Naive B cell (primary cell): ENCODE results near the gene OPRD1. TPM values are rescaled to one million over a fixed set of nuclear protein-coding genes. Genes with fewer than 3 reads are reported as not detected.
A peak's percentile ranks its signal among the peaks of the same experiment; 100 is the strongest.
"Not testable (repeated sequence)": the region's sequence is repeated elsewhere in the genome, so short reads cannot be mapped to it uniquely, and the experiment has no call there.

Experiments used
- ATAC-seq, 2 donors: fragments of 150-1000 bp; cut with Tn5 transposase; 2 replicates each; pipeline ENCODE4 v1.10.0; 2021; ENCODE audit warnings: low read depth in 2 of 2, mild to moderate bottlenecking in 2 of 2, moderate library complexity in 2 of 2
- DNase-seq: peaks from one replicate; pipeline ENCODE4 v3.0.0; 2022
- H3K27ac Mint-ChIP-seq, 6 donors: one replicate each; pipeline ENCODE4 v1.8.0; 2020 to 2022; ENCODE audit warnings: mild to moderate bottlenecking in 6 of 6, mixed read lengths in 6 of 6, moderate library complexity in 5 of 6, inconsistent platforms in 2 of 6
- H3K27me3 Mint-ChIP-seq, 3 donors: one replicate each; pipeline ENCODE4 v1.8.0; 2021 to 2022; ENCODE audit warnings: mixed read lengths in 3 of 3, mild to moderate bottlenecking in 1 of 3
- H3K36me3 Mint-ChIP-seq, 2 donors: one replicate each; pipeline ENCODE4 v1.8.0; 2020 to 2022; ENCODE audit warnings: mixed read lengths in 2 of 2, inconsistent platforms in 1 of 2, mild to moderate bottlenecking in 1 of 2
- H3K4me1 Mint-ChIP-seq, 3 donors: one replicate each; pipeline ENCODE4 v1.8.0; 2020 to 2022; ENCODE audit warnings: mixed read lengths in 3 of 3, inconsistent platforms in 1 of 3, mild to moderate bottlenecking in 1 of 3, moderate library complexity in 1 of 3
- H3K4me3 Mint-ChIP-seq, 8 donors: one replicate each; pipeline ENCODE4 v1.8.0; 2020 to 2022; ENCODE audit warnings: mild to moderate bottlenecking in 8 of 8, mixed read lengths in 8 of 8, moderate library complexity in 8 of 8, inconsistent platforms in 2 of 8
- H3K9me3 Mint-ChIP-seq, 7 donors: one replicate each; pipeline ENCODE4 v1.8.0; 2020 to 2022; ENCODE audit warnings: mixed read lengths in 7 of 7, mild to moderate bottlenecking in 5 of 7, inconsistent platforms in 2 of 7, moderate library complexity in 1 of 7
- polyA plus RNA-seq, 6 donors: library from polyadenylated mRNA; unstranded; fragments of 300-500 nt; fragmentation: Illumina TruSeq; gene quantifications; one replicate each; pipeline ENCODE4 v1.2.3, GENCODE V29; 2021; ENCODE audit warnings: low read depth in 6 of 6

Gene OPRD1
- under 1 TPM in 5 of 6 donors, not detected in 1; 0.03 to 0.07 (median 0.05) TPM for polyA plus RNA-seq

DNA sequence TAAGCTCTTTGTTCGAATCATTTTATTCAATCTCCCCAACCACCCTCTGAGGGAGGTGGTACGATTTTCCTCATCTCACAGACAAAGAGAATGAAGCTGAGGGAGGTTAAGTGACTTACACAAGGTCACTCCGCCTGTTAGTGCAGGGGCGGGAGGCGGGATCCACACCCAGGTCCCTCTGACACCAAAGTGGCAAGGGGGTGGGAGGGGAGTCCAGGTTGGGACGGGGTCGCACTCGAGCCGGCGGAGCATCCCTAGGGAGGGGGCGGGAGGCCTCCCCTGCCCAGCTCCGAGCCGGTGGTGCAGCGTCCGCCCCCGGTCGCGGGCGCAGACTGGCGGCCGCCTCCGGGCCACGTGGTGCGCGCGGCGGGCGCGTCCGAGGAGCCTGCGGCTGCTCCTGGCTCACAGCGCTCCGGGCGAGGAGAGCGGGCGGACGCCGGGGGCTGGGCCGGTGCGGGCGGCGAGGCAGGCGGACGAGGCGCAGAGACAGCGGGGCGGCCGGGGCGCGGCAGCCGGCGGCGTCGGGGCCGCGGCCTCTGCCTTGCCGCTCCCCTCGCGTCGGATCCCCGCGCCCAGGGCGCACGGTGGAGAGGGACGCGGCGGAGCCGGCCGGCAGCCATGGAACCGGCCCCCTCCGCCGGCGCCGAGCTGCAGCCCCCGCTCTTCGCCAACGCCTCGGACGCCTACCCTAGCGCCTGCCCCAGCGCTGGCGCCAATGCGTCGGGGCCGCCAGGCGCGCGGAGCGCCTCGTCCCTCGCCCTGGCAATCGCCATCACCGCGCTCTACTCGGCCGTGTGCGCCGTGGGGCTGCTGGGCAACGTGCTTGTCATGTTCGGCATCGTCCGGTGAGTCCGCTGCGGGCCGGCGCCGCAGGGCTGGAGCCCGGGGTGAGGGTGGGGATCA is at the start of gene OPRD1:
Gene OPRD1, plus strand, starts transcription at position 405 of the 903 bp plus-strand sequence. Its CDS starts 214 bp downstream, at position 619.
- no peak for DNase-seq
- peaks cover 0 to 2% (median 0%) of the 10 kb centered on the region in 7 donors for H3K9me3 Mint-ChIP-seq
- H3K27ac Mint-ChIP-seq, result peak within 1 kb of the TSS in 1 of 6 donors; percentile 16
- peak within 1 kb of the TSS in 1 of 8 donors; percentile 80 for H3K4me3 Mint-ChIP-seq
- H3K36me3 Mint-ChIP-seq, result no peaks in the 10 kb centered on the region
- peaks cover 41 to 70% (median 67%) of the 10 kb centered on the region in 3 donors for H3K27me3 Mint-ChIP-seq
- H3K4me1 Mint-ChIP-seq, result peaks cover 0 to 8% (median 0%) of the 10 kb centered on the region in 3 donors
- no peak for ATAC-seq

GRCh38 chr1:28766532-28767183 is 45.3 kb upstream of the OPRD1 start:
- Mint-ChIP-seq H3K4me1 (peaks cover 13 to 27% (median 19%) of the 10 kb centered on the region in 3 donors), H3K9me3 (no peaks in the 10 kb centered on the region), H3K36me3 (no peaks in the 10 kb centered on the region), H3K27ac (peak overlapping the region in 3 of 6 donors; percentile 38 to 44 (median 41)), H3K27me3 (no peaks in the 10 kb centered on the region), H3K4me3 (peak overlapping the region in 1 of 8 donors; percentile 35)
- no peak for ATAC-seq
- DNase-seq, result no peak

GRCh38 chr1:28770601-28771165 is 41.3 kb upstream of the OPRD1 start:
- Mint-ChIP-seq H3K36me3 (no peaks in the 10 kb centered on the region), H3K9me3 (no peaks in the 10 kb centered on the region), H3K4me3 (no peak overlapping the region), H3K27ac (no peak overlapping the region), H3K27me3 (no peaks in the 10 kb centered on the region), H3K4me1 (peaks cover 6 to 25% (median 18%) of the 10 kb centered on the region in 3 donors)
- ATAC-seq, result no peak
- no peak for DNase-seq

DNA sequence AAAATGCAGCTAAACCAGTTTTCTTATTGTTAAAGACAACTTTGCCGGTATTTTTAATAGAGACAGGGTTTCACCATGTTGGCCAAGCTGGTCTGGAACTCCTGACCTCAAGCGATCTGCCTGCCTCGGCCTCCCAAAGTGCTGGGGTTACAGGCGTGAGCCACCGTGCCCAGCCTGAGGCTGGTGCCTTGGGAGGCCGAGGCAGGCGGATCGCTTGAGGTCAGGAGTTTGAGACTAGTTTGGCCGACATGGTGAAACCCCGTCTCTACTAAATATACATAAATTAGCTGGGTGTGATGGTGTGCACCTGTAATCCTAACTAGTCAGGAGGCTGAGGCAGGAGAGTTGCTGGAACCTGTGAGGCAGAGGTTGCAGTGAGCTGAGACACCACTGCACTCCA is 40.0 kb upstream of the OPRD1 start:
- H3K4me1 Mint-ChIP-seq, result peaks cover 0 to 15% (median 5%) of the 10 kb centered on the region in 3 donors
- not testable (repeated sequence) for H3K36me3 Mint-ChIP-seq, H3K27me3 Mint-ChIP-seq, DNase-seq, H3K9me3 Mint-ChIP-seq, H3K4me3 Mint-ChIP-seq, ATAC-seq
- H3K27ac Mint-ChIP-seq, result peak overlapping the region in 1 of 6 donors; percentile 27

- Mint-ChIP-seq H3K36me3 (no peaks in the 10 kb centered on the region), H3K27me3 (no peaks in the 10 kb centered on the region), H3K27ac (peak overlapping the region in 1 of 6 donors; percentile 52), H3K9me3 (no peaks in the 10 kb centered on the region), H3K4me1 (peaks cover 0 to 13% (median 5%) of the 10 kb centered on the region in 3 donors), H3K4me3 (no peak overlapping the region)
- DNase-seq (no peak), ATAC-seq (no peak)
These were observed 38.9 kb upstream of the OPRD1 start for GRCh38 chr1:28773105-28773504.

DNA sequence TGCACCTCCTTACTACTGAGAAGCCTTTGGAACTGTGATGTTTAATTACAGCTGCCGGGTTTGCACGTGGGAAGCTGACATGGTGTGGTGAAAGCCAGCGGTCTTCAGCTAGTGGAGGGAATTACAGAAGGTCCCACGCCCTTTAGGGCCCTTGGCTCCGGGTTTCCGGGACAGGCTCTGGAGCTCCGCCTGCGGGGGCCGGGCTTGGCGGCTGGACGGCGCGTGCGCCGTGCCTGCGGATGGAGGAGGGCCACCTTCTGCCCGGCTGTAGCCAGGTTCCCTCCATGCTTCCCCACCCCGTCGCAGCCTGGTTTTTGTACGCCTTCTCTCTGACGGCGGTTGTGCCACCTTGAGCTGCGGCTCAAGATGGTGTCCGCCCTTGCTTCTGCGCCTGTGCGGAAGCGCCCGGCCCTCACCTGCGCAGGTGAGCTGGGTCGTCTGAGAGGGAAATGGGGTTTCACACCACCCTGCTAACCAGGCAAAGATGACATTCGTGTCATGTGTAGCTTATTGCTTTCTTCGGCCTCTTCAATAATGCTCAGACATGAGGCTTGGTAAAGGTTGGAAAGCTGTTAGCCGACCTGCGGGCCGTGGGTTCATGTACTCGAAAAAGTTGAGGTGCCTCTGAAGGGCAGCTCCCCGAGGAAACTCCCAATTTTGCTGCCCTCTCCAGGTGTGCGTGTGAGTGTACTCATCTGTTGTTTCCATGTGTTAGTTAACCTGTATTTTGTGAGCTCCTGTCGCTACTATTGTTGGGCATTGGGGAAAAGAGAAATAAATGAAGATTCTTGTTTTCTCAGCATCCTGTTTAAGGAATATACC is 36.6 kb upstream of the OPRD1 start:
- H3K27ac Mint-ChIP-seq, result peak overlapping the region; percentile 52 to 93 (median 80)
- H3K27me3 Mint-ChIP-seq, result no peaks in the 10 kb centered on the region
- DNase-seq (peak; percentile 57), ATAC-seq (peak; percentile 86 to 90)
- H3K9me3 Mint-ChIP-seq, result no peaks in the 10 kb centered on the region
- H3K4me3 Mint-ChIP-seq, result peak overlapping the region; percentile 76 to 93 (median 86)
- H3K36me3 Mint-ChIP-seq, result no peaks in the 10 kb centered on the region
- peaks cover 0 to 13% (median 5%) of the 10 kb centered on the region in 3 donors for H3K4me1 Mint-ChIP-seq

GRCh38 chr1:28776341-28776740 is 35.6 kb upstream of the OPRD1 start:
- H3K9me3 Mint-ChIP-seq, result no peaks in the 10 kb centered on the region
- ATAC-seq (no peak), DNase-seq (no peak)
- peaks cover 0 to 13% (median 5%) of the 10 kb centered on the region in 3 donors for H3K4me1 Mint-ChIP-seq
- peak overlapping the region in 3 of 8 donors; percentile 29 to 87 (median 82) for H3K4me3 Mint-ChIP-seq
- H3K36me3 Mint-ChIP-seq, result no peaks in the 10 kb centered on the region
- no peak overlapping the region for H3K27ac Mint-ChIP-seq
- no peaks in the 10 kb centered on the region for H3K27me3 Mint-ChIP-seq

DNA sequence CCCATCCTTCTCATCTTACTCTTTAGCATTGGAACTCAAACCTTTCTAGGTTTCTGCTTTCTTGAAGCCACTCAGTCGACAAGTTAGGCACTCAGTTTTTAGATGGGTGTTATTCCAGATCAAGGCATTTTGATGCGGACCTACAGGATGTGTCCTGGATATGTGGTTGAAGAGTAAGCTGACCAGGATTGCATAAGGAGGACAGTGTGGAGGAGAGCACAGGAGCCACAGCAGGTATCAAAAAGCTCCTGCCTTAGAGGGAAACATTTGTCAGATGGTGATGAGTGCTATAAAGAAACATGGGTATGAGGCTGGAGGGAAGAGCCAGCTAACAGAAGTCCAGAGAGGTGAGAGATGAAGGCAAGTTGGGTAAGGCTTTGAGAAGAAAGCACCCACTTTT is 33.9 kb upstream of the OPRD1 start:
- Mint-ChIP-seq H3K27ac (peak overlapping the region in 2 of 6 donors; percentile 4 to 70), H3K9me3 (no peaks in the 10 kb centered on the region), H3K36me3 (no peaks in the 10 kb centered on the region), H3K27me3 (no peaks in the 10 kb centered on the region), H3K4me1 (peaks cover 0 to 13% (median 5%) of the 10 kb centered on the region in 3 donors), H3K4me3 (peak overlapping the region in 1 of 8 donors; percentile 44)
- DNase-seq (no peak), ATAC-seq (no peak)

DNA sequence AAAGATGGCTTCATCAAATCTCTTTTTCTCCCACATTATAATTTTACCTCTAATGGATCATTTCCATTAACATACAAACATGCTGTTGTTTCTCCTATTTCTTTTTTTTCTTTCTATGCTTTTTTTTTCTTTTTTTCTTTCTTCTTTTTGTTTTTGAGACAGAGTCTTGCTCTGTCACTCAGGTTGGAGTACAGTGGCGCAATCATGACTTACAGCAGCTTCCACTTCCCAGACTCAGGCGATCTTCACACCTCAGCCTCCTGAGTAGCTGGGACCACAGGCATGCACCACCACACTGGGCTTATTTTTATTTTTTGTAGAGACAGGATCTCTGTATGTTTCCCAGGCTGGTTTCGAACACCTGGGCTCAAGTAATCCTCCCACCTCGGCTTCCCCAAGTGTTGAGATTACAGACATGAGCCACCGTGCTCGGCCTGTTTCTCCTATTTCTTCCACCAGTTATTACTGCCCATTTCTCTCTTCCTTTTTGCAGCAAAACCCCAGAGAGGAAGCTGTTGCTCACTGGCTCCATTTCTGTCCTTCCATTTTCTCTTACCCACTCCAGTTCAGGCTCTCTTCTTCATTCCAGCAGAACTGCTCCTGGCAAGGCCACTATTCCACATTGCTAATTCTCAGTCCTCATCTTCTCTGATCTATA is 32.1 kb upstream of the OPRD1 start:
- Mint-ChIP-seq H3K27ac (peak overlapping the region in 1 of 6 donors; percentile 54), H3K27me3 (no peaks in the 10 kb centered on the region), H3K4me1 (peaks cover 0 to 8% (median 4%) of the 10 kb centered on the region in 3 donors), H3K36me3 (no peaks in the 10 kb centered on the region), H3K9me3 (no peaks in the 10 kb centered on the region), H3K4me3 (no peak overlapping the region)
- ATAC-seq, result no peak
- DNase-seq, result no peak

- Mint-ChIP-seq H3K4me1 (peaks cover 9 to 11% (median 9%) of the 10 kb centered on the region in 3 donors), H3K9me3 (no peaks in the 10 kb centered on the region), H3K36me3 (no peaks in the 10 kb centered on the region), H3K4me3 (no peak overlapping the region), H3K27me3 (no peaks in the 10 kb centered on the region), H3K27ac (peak overlapping the region in 1 of 6 donors; percentile 45)
- ATAC-seq (no peak), DNase-seq (no peak)
These were observed 30.7 kb upstream of the OPRD1 start for GRCh38 chr1:28781305-28781704.

GRCh38 chr1:28782011-28782410 is 30.0 kb upstream of the OPRD1 start:
- Mint-ChIP-seq H3K27me3 (no peaks in the 10 kb centered on the region), H3K36me3 (no peaks in the 10 kb centered on the region), H3K4me1 (peaks cover 9 to 11% (median 9%) of the 10 kb centered on the region in 3 donors), H3K27ac (peak overlapping the region in 2 of 6 donors; percentile 8 to 45), H3K4me3 (no peak overlapping the region), H3K9me3 (no peaks in the 10 kb centered on the region)
- DNase-seq (no peak), ATAC-seq (no peak)

GRCh38 chr1:28783363-28783762 is 28.6 kb upstream of the OPRD1 start:
- ATAC-seq (no peak), DNase-seq (no peak)
- Mint-ChIP-seq H3K36me3 (no peaks in the 10 kb centered on the region), H3K4me3 (no peak overlapping the region), H3K9me3 (no peaks in the 10 kb centered on the region), H3K4me1 (peaks cover 9 to 11% (median 9%) of the 10 kb centered on the region in 3 donors), H3K27ac (peak overlapping the region in 1 of 6 donors; percentile 52), H3K27me3 (no peaks in the 10 kb centered on the region)
